H1 (cell line): ENCODE results near the gene EXTL1. TPM values are rescaled to one million over a fixed set of nuclear protein-coding genes. Genes with fewer than 3 reads are reported as not detected.

ENCODE experiments used
- CTCF ChIA-PET: fragments of 300-600 bp; sonication (Branson Sonifier 250); formaldehyde crosslinking; loops from one replicate; lab custom pipeline; 2021; ENCODE audit not compliant: partially characterized antibody; lab: Charles Lee
- POLR2A ChIA-PET: fragments of 300-600 bp; sonication (Branson Sonifier 250); formaldehyde crosslinking; loops from one replicate; lab custom pipeline; 2021; ENCODE audit warnings: inconsistent platforms; ENCODE audit not compliant: partially characterized antibody; lab: Charles Lee
- DNase-seq, 2 experiments: peaks; one replicate each; pipeline versions ENCODE4 v3.0.0 to v3.0.0-alpha.2; 2010 to 2022; ENCODE audit warnings: low spot score in 2 of 2, low read depth in 1 of 2, mixed read lengths in 1 of 2
- FAIRE-seq: peaks from 2 replicates; lab custom pipeline; 2011; peaks lifted over from hg19 to GRCh38; lab: Jason Lieb, UNC
- H2AFZ ChIP-seq: 2 replicates; pipeline ENCODE4 v1.8.1; 2012; ENCODE audit warnings: low read length, inconsistent platforms
- H2AK5ac ChIP-seq: 2 replicates; pipeline ENCODE4 v1.6.1; 2013; ENCODE audit warnings: low read depth, low read length
- H2BK120ac ChIP-seq: replicated peaks from 2 replicates; pipeline ENCODE3; 2013; ENCODE audit warnings: low read depth, low read length, inconsistent platforms
- H2BK12ac ChIP-seq: 2 replicates; pipeline ENCODE4 v1.6.1; 2013; ENCODE audit warnings: low read depth, low read length
- H2BK15ac ChIP-seq: 2 replicates; pipeline ENCODE4 v1.6.1; 2013; ENCODE audit warnings: low read length
- H2BK20ac ChIP-seq: 2 replicates; pipeline ENCODE4 v1.6.1; 2013; ENCODE audit warnings: low read length
- H2BK5ac ChIP-seq: 2 replicates; pipeline ENCODE4 v1.6.1; 2013; ENCODE audit warnings: low read depth, low read length
- H3K14ac ChIP-seq: 2 replicates; pipeline ENCODE4 v1.6.1; 2013; ENCODE audit warnings: inconsistent platforms; ENCODE audit not compliant: insufficient read length
- H3K18ac ChIP-seq: 2 replicates; pipeline ENCODE4 v1.6.1; 2013; ENCODE audit warnings: low read length; ENCODE audit errors: extremely low read depth
- H3K23ac ChIP-seq: 2 replicates; pipeline ENCODE4 v1.6.1; 2013; ENCODE audit warnings: inconsistent platforms; ENCODE audit not compliant: insufficient read length
- H3K23me2 ChIP-seq: 2 replicates; pipeline ENCODE4 v1.6.1; 2013; ENCODE audit warnings: low read depth, low read length
- H3K27ac ChIP-seq: 2 replicates; pipeline ENCODE4 v1.6.1; 2011; ENCODE audit warnings: low read depth, low read length, inconsistent platforms
- H3K27me3 ChIP-seq, 4 experiments: replicated peaks in 1 of 4; 1 replicate in 1 of 4; 2 replicates in 3 of 4; pipeline versions ENCODE4 v1.6.1 to v1.8.1; 2011 to 2013; ENCODE audit warnings: low read length in 3 of 4, mild to moderate bottlenecking in 3 of 4, inconsistent platforms in 2 of 4, mixed read lengths in 2 of 4, moderate library complexity in 1 of 4; ENCODE audit not compliant: control insufficient read depth in 3 of 4, insufficient read depth in 3 of 4; ENCODE audit errors: extremely low read depth in 1 of 4
- H3K36me3 ChIP-seq, 4 experiments: 2 replicates each; pipeline versions ENCODE4 v1.6.1 to v1.8.1; 2011 to 2013; ENCODE audit warnings: mild to moderate bottlenecking in 4 of 4, low read length in 3 of 4, moderate library complexity in 2 of 4, control low read depth in 1 of 4, inconsistent platforms in 1 of 4; ENCODE audit not compliant: insufficient read depth in 4 of 4, control insufficient read depth in 2 of 4
- H3K4ac ChIP-seq: replicated peaks from 2 replicates; pipeline ENCODE3; 2013; ENCODE audit warnings: low read length, low read depth, mixed read lengths, inconsistent platforms; ENCODE audit not compliant: insufficient read length
- H3K4me1 ChIP-seq, 4 experiments: replicated peaks in 1 of 4; 1 replicate in 1 of 4; 2 replicates in 3 of 4; pipeline versions ENCODE4 v1.6.1 to v1.8.1; 2011 to 2013; ENCODE audit warnings: low read length in 3 of 4, inconsistent platforms in 2 of 4, mixed read lengths in 1 of 4; ENCODE audit not compliant: insufficient read depth in 4 of 4, control insufficient read depth in 3 of 4
- H3K4me2 ChIP-seq, 2 experiments: 2 replicates each; pipeline versions ENCODE4 v1.6.1 to v1.8.1; 2011 to 2013; ENCODE audit warnings: low read depth in 2 of 2, low read length in 2 of 2, control low read depth in 1 of 2, inconsistent platforms in 1 of 2, mild to moderate bottlenecking in 1 of 2; ENCODE audit not compliant: insufficient read depth in 1 of 2
- H3K4me3 ChIP-seq, 4 experiments: fragments of 200-600, 300-600 bp in 1 of 4; sonication (generic), shearing (Covaris generic), sonication (Bioruptor Twin) in 1 of 4; 2 replicates each; pipeline versions ENCODE4 v1.5.1 to v1.8.1; 2011 to 2016; ENCODE audit warnings: low read length in 4 of 4, low read depth in 3 of 4, control low read depth in 2 of 4, inconsistent platforms in 2 of 4, mild to moderate bottlenecking in 2 of 4, mixed read lengths in 1 of 4, moderate library complexity in 1 of 4; ENCODE audit not compliant: insufficient read depth in 2 of 4; ENCODE audit errors: extremely low read depth in 1 of 4
- H3K56ac ChIP-seq: replicated peaks from 2 replicates; pipeline ENCODE3; 2013; ENCODE audit warnings: low read depth, mild to moderate bottlenecking, mixed read lengths, low read length, inconsistent platforms; ENCODE audit not compliant: insufficient read length
- H3K79me1 ChIP-seq: 2 replicates; pipeline ENCODE4 v1.6.1; 2013; ENCODE audit warnings: low read depth, low read length, control low read depth
- H3K79me2 ChIP-seq, 2 experiments: 2 replicates each; pipeline versions ENCODE4 v1.6.1 to v1.8.1; 2012 to 2013; ENCODE audit warnings: low read length in 2 of 2, mild to moderate bottlenecking in 2 of 2, inconsistent platforms in 1 of 2; ENCODE audit not compliant: insufficient read depth in 2 of 2, control insufficient read depth in 1 of 2
- H3K9ac ChIP-seq, 4 experiments: replicated peaks in 1 of 4; 1 replicate in 1 of 4; 2 replicates in 3 of 4; pipeline versions ENCODE4 v1.6.1 to v1.8.1; 2011 to 2013; ENCODE audit warnings: low read depth in 3 of 4, low read length in 3 of 4, control low read depth in 2 of 4, mild to moderate bottlenecking in 2 of 4, moderate library complexity in 2 of 4, inconsistent platforms in 1 of 4; ENCODE audit errors: extremely low read depth in 1 of 4
- H3K9me3 ChIP-seq, 2 experiments: 2 replicates each; pipeline versions ENCODE4 v1.6.1 to v1.8.1; 2012 to 2013; ENCODE audit warnings: mild to moderate bottlenecking in 2 of 2, moderate library complexity in 2 of 2, control low read depth in 1 of 2, inconsistent platforms in 1 of 2, low read depth in 1 of 2, low read length in 1 of 2, mixed read lengths in 1 of 2; ENCODE audit not compliant: insufficient read depth in 2 of 2
- H4K20me1 ChIP-seq, 2 experiments: replicated peaks in 1 of 2; 2 replicates each; pipeline versions ENCODE3 to v1.8.1; 2011 to 2013; ENCODE audit warnings: inconsistent platforms in 2 of 2, low read length in 2 of 2, mild to moderate bottlenecking in 1 of 2; ENCODE audit not compliant: insufficient read depth in 2 of 2, control insufficient read depth in 1 of 2
- H4K5ac ChIP-seq: 2 replicates; pipeline ENCODE4 v1.6.1; 2013; ENCODE audit warnings: low read length, low read depth, mixed read lengths, inconsistent platforms; ENCODE audit not compliant: insufficient read length
- H4K8ac ChIP-seq: 2 replicates; pipeline ENCODE4 v1.8.0; 2013; ENCODE audit warnings: mild to moderate bottlenecking, moderate library complexity, low read length, inconsistent platforms; ENCODE audit not compliant: insufficient read depth; ENCODE audit errors: extremely low read depth
- H4K91ac ChIP-seq: replicated peaks from 2 replicates; pipeline ENCODE3; 2013; ENCODE audit warnings: low read length, mixed read lengths, inconsistent platforms; ENCODE audit not compliant: insufficient read length
- CBX8 ChIP-seq: fragments of 300-800, 300-1000 bp; sonication (generic); IDR thresholded peaks from 2 replicates; pipeline ENCODE4 v1.7.1; 2016; ENCODE audit warnings: low read depth, low read length, borderline replicate concordance
- CREB1 ChIP-seq: IDR thresholded peaks from 2 replicates; pipeline ENCODE4 v1.6.1; 2012; ENCODE audit warnings: inconsistent platforms
- CTCF ChIP-seq, 3 experiments: IDR thresholded peaks; 1 replicate in 2 of 3; 2 replicates in 1 of 3; pipeline versions ENCODE4 v1.5.1 to v1.6.1; 2011; ENCODE audit warnings: low read length in 3 of 3, mild to moderate bottlenecking in 3 of 3, inconsistent platforms in 2 of 3, low read depth in 1 of 3, moderate library complexity in 1 of 3; ENCODE audit not compliant: insufficient read depth in 1 of 3; ENCODE audit errors: control extremely low read depth in 1 of 3
- EGR1 ChIP-seq: IDR thresholded peaks from 2 replicates; pipeline ENCODE4 v1.6.1; 2011; ENCODE audit warnings: low read depth, low read length, borderline replicate concordance
- HDAC6 ChIP-seq: IDR thresholded peaks from one replicate; pipeline ENCODE4 v1.7.1; 2012; ENCODE audit warnings: low read depth, mild to moderate bottlenecking, inconsistent platforms, low read length, moderate library complexity
- JUND ChIP-seq: IDR thresholded peaks from 2 replicates; pipeline ENCODE4 v1.6.1; 2011; ENCODE audit warnings: mild to moderate bottlenecking, improper control_type of control experiment, low read length
- KDM1A ChIP-seq: fragments of 200-600, 300-600 bp; sonication (generic); IDR thresholded peaks from 2 replicates; pipeline ENCODE4 v1.7.1; 2016; ENCODE audit warnings: mild to moderate bottlenecking, low read length, borderline replicate concordance
- KDM5A ChIP-seq: fragments of 200-600 bp; IDR thresholded peaks from 2 replicates; pipeline ENCODE4 v1.7.1; 2012; ENCODE audit warnings: mild to moderate bottlenecking, low read length, inconsistent platforms, mixed read lengths
- TBP ChIP-seq: IDR thresholded peaks from 2 replicates; pipeline ENCODE4 v1.6.1; 2011; ENCODE audit warnings: low read depth, low read length, improper control_type of control experiment
- TEAD4 ChIP-seq: IDR thresholded peaks from 2 replicates; pipeline ENCODE4 v1.6.1; 2012; ENCODE audit warnings: low read depth, low read length, inconsistent platforms, mixed read lengths
- WGBS, 2 experiments: shearing (Covaris generic) in 1 of 2; methylation state at CpG; one replicate each; pipeline versions ENCODE4 v1.1.6 to v1.1.7; 2013 to 2015; ENCODE audit warnings: low lambda C conversion rate in 2 of 2, mixed read lengths in 2 of 2, inconsistent platforms in 1 of 2, low coverage in 1 of 2, missing lambda C conversion rate in 1 of 2; ENCODE audit not compliant: insufficient replicate concordance in 2 of 2, insufficient coverage in 1 of 2, insufficient read length in 1 of 2; ENCODE audit errors: extremely low coverage in 1 of 2, missing lambda C conversion rate in 1 of 2; 5-methylcytosine and 5-hydroxymethylcytosine counted together
- polyA plus RNA-seq, 7 experiments: library from polyadenylated mRNA; depleted of rRNA in 3 of 7; stranded (reverse) in 5 of 7; unstranded in 2 of 7; fragments of >200 nt in 5 of 7; fragments of 200-250 nt in 2 of 7; gene quantifications; 1 replicate in 5 of 7; 2 replicates in 1 of 7; 4 replicates in 1 of 7; pipeline versions ENCODE4 v1.2.1 to v1.2.3, GENCODE V29; 2011 to 2013; ENCODE audit warnings: missing spikeins in 2 of 7, mixed read lengths in 2 of 7
- total RNA-seq: library from RNA; stranded (reverse); fragmentation: NEBNext Ultra II Directional; extraction: Animal tissue kit (Norgen Biotek cat#: 25700); gene quantifications from 2 replicates; pipeline ENCODE4 v1.2.1, GENCODE V29; 2021

EXTL1 gene
- total and polyA plus RNA-seq, 2 of the 8 experiments (the other 6 are each of a cell fraction or from before 2014, with no cell fraction given): 0.89 to 1.2 TPM

DNA sequence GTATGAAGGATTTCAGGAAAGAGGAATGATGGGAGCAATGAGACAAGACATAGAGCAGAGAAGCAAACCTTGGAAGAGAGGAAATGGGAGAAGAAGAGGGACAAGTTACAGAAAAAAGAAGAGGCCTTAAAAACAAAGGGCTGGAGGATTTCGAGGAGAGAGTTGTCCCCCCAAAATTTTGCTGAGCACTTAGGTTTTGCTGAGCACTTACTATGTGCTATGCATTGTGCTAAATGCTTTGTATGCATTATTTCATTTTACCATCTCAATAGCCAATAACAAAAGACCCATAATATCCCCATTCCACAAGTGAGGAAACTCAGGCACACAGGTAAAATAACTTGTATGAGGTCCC lies 48.3 kb downstream of the EXTL1 start:
- POLR2A ChIA-PET: interaction anchor here (1.0 to 1.7 kb wide), 2 partner anchors 36 to 41 kb away, joined by 3 to 4 read pairs; no protein-coding TSS in a partner anchor
- Histone ChIP-seq H3K4me1 (peaks cover 0 to 2% (median 0%) of the 10 kb centered on the region in 4 experiments; a peak in 1 of 7 replicates), H4K5ac (no peak overlapping the region), H3K56ac (no peak overlapping the region), H2AK5ac (no peak overlapping the region), H2BK15ac (no peak overlapping the region), H2BK5ac (no peak overlapping the region), H2BK120ac (no peak overlapping the region), H3K23me2 (no peaks in the 10 kb centered on the region), H3K9ac (no peak overlapping the region), H3K79me1 (no peaks in the 10 kb centered on the region), H2BK20ac (no peak overlapping the region), H3K36me3 (no peaks in the 10 kb centered on the region), H2BK12ac (no peak overlapping the region), H2AFZ (no peak overlapping the region), H3K18ac (no peak overlapping the region), H3K27ac (no peak overlapping the region), H3K9me3 (no peaks in the 10 kb centered on the region), H3K23ac (no peak overlapping the region), H3K79me2 (no peaks in the 10 kb centered on the region), H4K20me1 (no peaks in the 10 kb centered on the region), H4K91ac (no peak overlapping the region), H3K4ac (no peak overlapping the region), H4K8ac (no peak overlapping the region), H3K27me3 (no peaks in the 10 kb centered on the region), H3K4me2 (no peak overlapping the region), H3K4me3 (no peak overlapping the region), H3K14ac (no peak overlapping the region)
- CTCF ChIA-PET: interaction anchor here (0.6 to 1.4 kb wide), 5 partner anchors 10 to 159 kb away, joined by 3 to 5 read pairs (median 3); no protein-coding TSS in a partner anchor
- no peak for DNase-seq
- WGBS, 2 experiments: 94% methylated on average over 1 of the region's 1 CpG; no CpG with 5 or more reads in 1 of the 2 experiments
- TF ChIP-seq HDAC6: no peak
- no peak for TF ChIP-seq CTCF (IDR thresholded peaks at IDR 0.05; ENCODE audit: control extremely low read depth in 1 of 3, insufficient read depth in 1 of 3, low read depth in 1 of 3, low read length in 3 of 3)
- TF ChIP-seq JUND: no peak
- no peak for TF ChIP-seq KDM5A
- TF ChIP-seq EGR1: no peak
- no peak for TF ChIP-seq TBP
- no peak for TF ChIP-seq CBX8
- no peak for TF ChIP-seq CREB1
- TF ChIP-seq TEAD4: no peak
- TF ChIP-seq KDM1A: no peak
- no peak for FAIRE-seq
